OCI-M1 (cell line): ENCODE measurements around the gene SLC48A1.
"Not testable (repeated sequence)": the region's sequence is repeated elsewhere in the genome, so short reads cannot be mapped to it uniquely, and the experiment has no call there.

Experiments used
- DNase-seq: peaks from one replicate; lab custom pipeline; 2025; lab: John Stamatoyannopoulos, UW

Gene SLC48A1

GRCh38 chr12:47793015-47793681, 20.1 kb downstream of the SLC48A1 start:
- DNase-seq: no peak

DNA sequence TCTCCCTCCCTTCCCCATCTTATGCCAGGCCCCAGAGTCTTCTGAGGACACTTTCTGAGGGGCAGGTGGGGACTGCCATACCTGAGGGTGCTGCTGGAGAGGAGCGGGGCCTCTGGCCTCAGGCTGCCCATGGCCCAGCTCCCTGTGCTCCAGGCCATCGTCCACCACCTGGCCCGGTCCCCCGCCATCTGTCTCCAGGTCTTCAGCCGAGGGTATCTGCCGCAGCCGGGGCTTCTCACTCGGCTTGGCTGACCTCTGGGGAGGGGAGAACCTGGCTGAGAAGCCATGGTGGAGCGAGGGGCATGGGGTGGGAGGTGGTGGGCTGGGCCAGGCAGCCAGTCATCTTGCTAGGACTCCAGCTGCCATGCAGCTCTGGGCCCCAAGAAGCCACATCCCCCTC, 21.6 kb downstream of the SLC48A1 start:
- no peak for DNase-seq

GRCh38 chr12:47795121-47795813, 22.2 kb downstream of the SLC48A1 start:
- no peak for DNase-seq

GRCh38 chr12:47795814-47796411, 22.9 kb downstream of the SLC48A1 start:
- no peak for DNase-seq

- DNase-seq: no peak
Measured at GRCh38 chr12:47797441-47797840, 24.4 kb downstream of the SLC48A1 start.

GRCh38 chr12:47798382-47798948, 25.4 kb downstream of the SLC48A1 start:
- DNase-seq: no peak

DNA sequence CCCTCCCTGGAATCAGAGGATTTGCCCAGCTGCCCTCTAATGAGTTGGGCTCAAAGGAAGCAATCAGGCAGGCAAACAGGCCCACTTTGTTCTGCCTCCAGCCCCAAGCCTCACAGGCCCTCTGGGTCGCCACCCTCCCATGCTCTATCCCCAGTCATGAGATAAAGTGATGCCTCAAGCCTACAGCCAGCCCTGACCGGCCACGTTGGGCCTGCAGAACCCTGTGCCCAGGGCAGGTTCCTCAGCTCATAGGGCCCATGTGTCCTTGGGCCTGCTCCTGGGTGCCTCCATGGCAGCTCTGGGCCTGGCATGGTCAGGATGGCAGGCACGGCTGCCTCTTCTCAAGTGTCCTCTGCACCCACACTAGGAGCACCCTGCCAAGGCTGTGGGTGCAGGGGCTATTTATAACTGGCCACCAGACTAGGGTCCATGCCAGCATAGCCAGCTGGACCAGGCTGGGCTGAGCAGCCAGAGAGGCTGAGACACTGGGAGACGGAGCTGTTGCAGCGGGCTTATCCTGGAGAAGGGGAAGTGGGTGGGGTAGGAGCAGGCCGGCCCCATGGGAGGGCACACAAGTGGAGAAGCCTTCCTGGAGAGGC, 26.4 kb downstream of the SLC48A1 start:
- DNase-seq: no peak

DNA sequence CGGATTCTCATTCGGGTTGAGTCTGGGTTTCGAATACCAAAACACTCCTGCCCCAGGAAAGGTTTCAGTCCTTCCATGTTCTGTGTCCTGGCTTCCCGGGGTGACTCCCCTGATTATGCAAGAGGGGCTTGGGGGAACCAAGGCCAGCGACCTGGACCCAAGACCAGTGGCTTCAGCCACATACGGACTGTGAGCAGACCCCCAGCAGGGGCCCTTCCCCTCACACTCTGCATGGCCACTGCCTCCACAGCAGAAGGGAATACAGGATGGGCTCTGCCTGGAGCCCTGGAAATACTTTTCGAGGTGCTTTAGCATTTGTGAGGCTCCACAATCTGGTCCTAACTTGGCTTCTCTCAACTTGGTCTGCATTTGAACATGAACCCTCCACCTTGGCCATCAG, 27.5 kb downstream of the SLC48A1 start:
- DNase-seq: no peak

GRCh38 chr12:47801170-47801903, 28.3 kb downstream of the SLC48A1 start:
- no peak for DNase-seq

GRCh38 chr12:47801904-47802246, 28.8 kb downstream of the SLC48A1 start:
- no peak for DNase-seq

- DNase-seq: peak; percentile 66
Measured at GRCh38 chr12:47802312-47802711, 29.3 kb downstream of the SLC48A1 start.

DNA sequence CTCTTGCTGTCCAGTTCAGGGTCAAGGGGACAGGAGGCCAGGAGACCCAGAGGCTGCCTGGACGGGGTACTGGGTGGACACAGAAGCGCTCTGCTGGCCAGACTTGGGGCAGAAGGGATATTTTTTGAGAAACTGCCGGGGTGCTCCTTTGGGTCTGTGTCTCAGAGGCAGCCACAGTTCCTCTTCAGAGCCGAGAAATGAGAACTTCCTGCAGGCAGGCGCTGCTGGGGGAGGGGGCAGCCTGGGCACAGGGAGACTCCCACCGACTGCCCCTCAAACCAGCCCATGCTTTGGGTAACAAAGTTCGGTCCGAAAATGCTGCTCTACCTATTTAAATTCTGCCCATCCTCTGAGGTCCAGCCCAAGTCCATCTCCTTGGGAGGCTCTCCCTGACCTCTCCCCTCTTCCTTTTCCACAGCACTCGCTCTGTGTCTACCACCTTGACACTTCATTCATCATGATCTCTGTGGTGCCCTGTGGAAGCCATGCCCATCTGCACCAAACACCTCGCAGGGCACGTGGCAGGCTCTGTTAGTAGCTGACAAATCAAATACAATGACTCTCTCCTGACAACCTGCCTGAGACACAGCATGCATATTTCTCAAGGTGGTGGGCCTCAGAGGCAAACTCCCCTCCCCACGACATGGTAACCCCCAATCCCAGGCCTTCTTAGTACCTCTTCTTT, 30.3 kb downstream of the SLC48A1 start:
- DNase-seq: peak; percentile 22

GRCh38 chr12:47804171-47804570, 31.1 kb downstream of the SLC48A1 start:
- DNase-seq: no peak

DNA sequence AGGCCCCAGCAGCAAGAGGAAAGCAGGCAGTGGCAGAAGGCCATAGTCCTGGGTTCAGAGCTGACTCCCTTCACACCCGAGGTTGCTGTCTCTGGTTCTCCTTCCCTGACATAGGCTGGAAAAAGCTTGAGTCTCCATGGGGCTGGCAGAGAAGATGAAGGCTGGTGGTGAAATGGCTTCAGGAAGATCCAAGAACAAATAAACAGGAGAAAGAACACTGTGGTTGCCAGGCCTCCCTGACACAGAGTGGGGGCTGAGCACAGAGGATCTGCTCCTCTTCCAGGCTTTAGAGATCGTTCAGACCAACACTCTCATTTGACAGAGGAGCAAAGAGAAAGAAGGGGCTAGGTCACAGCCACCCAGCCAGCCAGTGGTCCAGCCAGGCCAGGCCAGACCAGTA, 32.4 kb downstream of the SLC48A1 start:
- no peak for DNase-seq

DNA sequence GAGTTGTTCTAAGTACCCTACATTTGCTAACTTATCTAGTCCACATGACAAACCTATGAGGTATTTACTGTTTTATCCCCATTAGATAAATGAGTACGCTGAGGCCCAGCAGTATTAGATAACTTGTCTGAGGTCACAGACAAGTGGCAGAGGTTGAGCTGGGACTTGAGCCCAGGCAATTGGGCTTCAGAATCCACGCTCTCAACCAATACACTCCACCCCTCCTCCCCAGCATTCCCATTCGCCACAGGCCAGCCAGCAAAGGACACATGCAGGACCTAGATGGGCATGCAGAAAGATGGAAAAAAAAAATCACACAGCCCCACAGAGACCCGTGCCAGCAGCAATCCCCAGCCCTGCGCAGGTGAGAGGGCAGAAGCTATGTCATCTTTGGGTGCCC, 34.3 kb downstream of the SLC48A1 start:
- no peak for DNase-seq

- DNase-seq: no peak
Measured at GRCh38 chr12:47808050-47808449, 35.0 kb downstream of the SLC48A1 start.

DNA sequence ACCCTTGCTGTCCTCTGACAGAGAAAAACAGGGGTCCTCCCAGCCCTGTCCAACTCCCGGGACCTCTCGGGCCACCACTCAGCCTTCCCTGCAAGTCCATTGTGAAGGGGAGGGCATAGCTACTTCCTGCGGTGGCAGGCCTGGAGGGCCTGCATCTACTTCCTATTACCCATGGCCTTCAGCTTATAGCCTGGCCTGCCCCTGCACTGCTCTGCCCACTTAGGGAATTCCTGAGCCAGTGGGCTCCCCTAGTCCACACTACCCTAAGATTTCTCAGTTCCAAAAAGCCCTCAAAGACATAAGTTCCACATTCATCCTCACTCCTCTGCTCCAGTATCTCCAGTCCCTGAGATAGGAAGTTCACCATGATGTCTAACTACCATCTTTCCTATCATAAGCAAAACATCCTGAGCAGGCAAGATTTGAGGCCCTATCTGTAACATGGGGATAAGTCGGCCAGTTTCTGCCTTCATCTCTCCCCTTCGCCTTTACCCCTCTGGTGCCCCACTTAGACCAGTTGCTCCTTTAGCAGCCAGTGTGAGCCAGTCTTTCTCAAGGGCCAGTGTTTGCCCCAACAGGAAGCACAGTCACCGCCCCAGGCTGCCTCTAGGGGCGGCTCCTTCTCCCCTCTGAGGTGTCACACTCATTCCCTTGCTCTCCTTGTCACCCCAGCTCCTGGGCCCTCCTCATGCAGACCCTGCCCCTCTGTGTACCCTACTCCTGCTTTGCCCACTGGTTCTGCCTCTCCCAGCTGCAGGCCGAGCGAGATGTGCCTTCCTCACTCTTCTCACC, 35.7 kb downstream of the SLC48A1 start:
- peak; percentile 38 for DNase-seq

- not testable (repeated sequence) for DNase-seq
Measured at GRCh38 chr12:47809518-47809917, 36.5 kb downstream of the SLC48A1 start.

- DNase-seq: no peak
Measured at GRCh38 chr12:47811072-47811396, 38.0 kb downstream of the SLC48A1 start.

GRCh38 chr12:47811581-47812484, 38.8 kb downstream of the SLC48A1 start:
- no peak for DNase-seq
